GM21528 (cell line): Measurements from ENCODE around the gene C16orf78.

Experiments used
- ATAC-seq: cut with Tn5 transposase; IDR thresholded peaks from one replicate; pipeline ENCODE4 v1.9.1; 2021; ENCODE audit warnings: mild to moderate bottlenecking, moderate library complexity; ENCODE audit not compliant: unreplicated experiment, low FRiP score

Gene C16orf78

GRCh38 chr16:49424961-49425360 is 51.4 kb downstream of the C16orf78 start:
- ATAC-seq = no peak

DNA sequence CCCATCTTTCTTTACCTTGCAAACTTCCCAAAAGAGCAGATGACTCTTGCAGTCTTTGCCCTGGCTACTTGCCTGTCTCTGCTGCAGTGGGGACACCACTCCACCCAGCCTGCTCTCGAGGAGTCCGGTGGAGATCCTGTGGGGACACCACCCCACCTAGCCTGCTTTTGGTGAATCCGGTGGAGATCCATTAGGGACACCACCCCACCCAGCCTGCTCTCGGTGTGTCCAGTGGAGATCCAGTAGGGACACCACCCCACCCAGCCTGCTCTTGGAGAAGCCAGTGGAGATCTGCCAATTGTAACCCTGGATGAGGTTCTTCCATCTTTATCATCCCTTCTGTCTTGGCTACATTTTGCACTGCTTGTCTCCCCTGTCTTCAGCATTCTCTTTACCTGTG is 54.2 kb downstream of the C16orf78 start:
- ATAC-seq = no peak

GRCh38 chr16:49428808-49429207 is 55.2 kb downstream of the C16orf78 start:
- no peak for ATAC-seq

GRCh38 chr16:49431040-49431439 is 57.4 kb downstream of the C16orf78 start:
- ATAC-seq = no peak

DNA sequence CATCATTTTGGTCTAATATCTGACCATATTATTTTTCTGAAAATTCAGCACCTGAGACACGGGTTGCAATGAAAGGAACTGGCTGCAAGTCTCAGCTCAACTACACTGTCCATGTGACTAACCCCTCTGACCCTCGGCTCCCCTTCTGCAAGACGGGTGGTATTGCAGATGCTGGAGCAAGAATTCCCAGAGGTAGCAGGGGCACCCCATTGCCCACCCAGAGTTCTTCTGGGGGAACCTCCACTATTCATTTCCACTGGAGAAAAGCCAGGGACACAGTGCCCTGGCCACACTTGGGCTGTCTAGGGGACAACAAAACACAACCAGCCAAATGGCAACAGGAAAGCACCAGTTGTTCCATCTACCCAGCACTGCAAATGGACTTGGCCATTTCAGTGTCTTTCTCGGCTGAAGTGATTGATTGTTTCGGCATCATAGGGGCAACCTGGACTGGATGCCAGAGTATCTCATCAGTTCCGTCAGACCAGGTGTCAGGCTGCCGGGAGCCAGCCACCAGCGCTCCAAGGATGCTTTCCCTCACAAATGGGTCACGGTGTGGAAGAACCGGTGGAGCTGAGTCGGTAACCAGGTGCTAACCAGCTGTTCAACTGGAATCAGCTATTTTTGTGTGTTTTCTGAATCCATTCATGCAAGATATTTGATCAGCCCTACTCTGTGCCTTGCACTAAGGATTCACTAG is 58.1 kb downstream of the C16orf78 start:
- ATAC-seq = no peak

- no peak for ATAC-seq
These were observed 61.1 kb downstream of the C16orf78 start for GRCh38 chr16:49434733-49435132.

DNA sequence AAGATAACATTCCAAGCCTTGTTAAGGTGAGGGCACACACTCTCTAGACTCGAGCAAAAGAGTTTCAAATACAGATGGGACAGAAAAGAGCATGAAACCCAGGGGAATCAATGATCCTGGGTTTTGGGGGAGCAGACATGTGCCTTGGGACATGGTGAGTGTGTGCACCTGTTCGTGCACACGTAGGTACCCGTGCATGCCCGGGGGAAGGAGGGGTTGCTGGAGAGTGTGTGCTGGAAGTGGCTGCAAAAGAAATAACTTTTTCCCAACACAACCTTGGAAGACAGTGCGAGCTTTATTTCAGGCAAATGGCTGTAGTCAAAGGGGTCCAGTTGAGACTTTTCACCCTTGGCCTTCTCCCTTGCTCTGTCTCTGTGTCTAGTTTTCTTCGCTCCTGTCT is 62.6 kb downstream of the C16orf78 start:
- ATAC-seq = no peak

DNA sequence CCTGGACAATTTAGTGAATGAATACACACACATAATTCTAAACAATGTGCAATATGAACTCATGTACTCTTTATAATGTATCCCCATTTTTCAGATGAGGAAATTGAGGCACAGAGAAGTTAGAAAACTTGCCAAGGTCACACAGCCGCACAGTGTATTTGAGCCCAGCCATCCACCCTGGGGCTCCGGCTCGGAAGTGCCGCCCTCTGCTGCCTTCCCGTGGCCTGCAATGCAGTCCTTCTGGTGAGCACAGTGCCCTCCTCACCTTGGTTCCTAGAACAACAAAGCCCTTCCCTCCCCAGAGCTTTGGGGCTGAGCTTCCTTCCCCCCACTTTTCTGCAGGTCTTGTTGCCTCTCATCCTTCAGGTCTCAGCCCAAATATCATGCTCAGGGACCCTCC is 63.7 kb downstream of the C16orf78 start:
- no peak for ATAC-seq

DNA sequence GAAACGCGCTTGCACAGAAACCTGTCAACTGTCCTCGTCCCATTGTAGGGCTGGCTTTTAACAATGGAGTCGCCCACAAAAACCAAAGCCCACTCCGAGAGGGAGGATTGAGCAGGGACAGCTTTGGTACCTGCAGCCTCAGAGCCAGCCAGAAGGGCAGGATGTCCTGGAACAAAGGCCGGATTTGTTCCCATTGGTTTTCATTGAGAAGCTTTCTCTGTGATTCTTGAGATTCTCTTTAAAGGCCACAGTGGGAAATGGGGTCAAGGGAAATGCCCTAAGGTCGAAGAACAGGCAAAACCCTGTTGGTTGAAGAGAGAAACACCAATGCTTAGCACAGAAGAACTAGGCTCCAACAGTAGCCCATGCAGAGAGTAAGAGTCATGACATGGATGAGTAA is 65.4 kb downstream of the C16orf78 start:
- ATAC-seq = no peak

- ATAC-seq = no peak
These were observed 66.1 kb downstream of the C16orf78 start for GRCh38 chr16:49439676-49440075.

- ATAC-seq = no peak
These were observed 66.8 kb downstream of the C16orf78 start for GRCh38 chr16:49440156-49441065.

GRCh38 chr16:49441366-49441780 is 67.8 kb downstream of the C16orf78 start:
- ATAC-seq = peak; percentile 95

DNA sequence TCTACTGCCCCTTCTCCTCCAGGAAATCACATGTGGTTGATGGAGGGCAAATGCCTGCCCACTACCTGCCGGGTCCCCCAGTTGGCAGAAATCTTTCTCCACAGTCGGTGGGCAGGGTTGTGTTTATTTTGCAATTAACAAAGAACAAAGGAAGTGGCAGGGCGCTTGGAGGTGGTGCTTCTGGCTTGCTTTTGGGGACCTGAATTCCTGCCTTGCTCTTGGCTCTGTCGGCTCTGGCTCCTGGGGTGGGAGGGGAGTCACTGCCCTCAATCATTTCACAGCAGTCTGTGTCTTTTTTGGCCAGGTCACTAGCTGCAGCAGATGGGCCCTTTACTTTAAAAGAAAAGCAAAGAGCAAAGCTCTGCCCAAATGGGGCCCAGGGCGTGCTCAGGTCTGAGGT is 69.2 kb downstream of the C16orf78 start:
- ATAC-seq = no peak

GRCh38 chr16:49443576-49443975 is 70.0 kb downstream of the C16orf78 start:
- no peak for ATAC-seq

GRCh38 chr16:49446805-49447204 is 73.2 kb downstream of the C16orf78 start:
- ATAC-seq = no peak
